A549 treated with Mapracorat at 1 μM for 4 hours (cell line): ENCODE measurements around the gene VARS1. TPM values are rescaled to one million over a fixed set of nuclear protein-coding genes. Genes with fewer than 3 reads are reported as not detected.

Experiments
- total RNA-seq: library from RNA; stranded (reverse); fragments of 200-300 nt; extraction: Qiagen RNA extraction; gene quantifications from 5 replicates; pipeline ENCODE4 v1.2.3, GENCODE V29; 2022

The VARS1 gene
- total RNA-seq, result 45.6 to 60.9 TPM (median 53.8 TPM) in 5 replicates

GRCh38 chr6:31795616-31796298 is at the start of gene VARS1:
Gene VARS1 (minus strand): TSS chr6:31795752. CDS start chr6:31795217, 535 bp downstream.

GRCh38 chr6:31827286-31828079 is 31.9 kb upstream of the VARS1 start, which contains the start of gene HSPA1B:
Gene HSPA1B (plus strand): TSS chr6:31827738. CDS start chr6:31827951, 213 bp downstream.

GRCh38 chr6:31815025-31815838 is 19.7 kb upstream of the VARS1 start, which contains the start of the genes HSPA1A and HSPA1L:
Gene HSPA1A (plus strand): TSS chr6:31815543. CDS start chr6:31815757, 214 bp downstream.
Gene HSPA1L (minus strand): TSS chr6:31815283. CDS start chr6:31811972, 3,311 bp downstream.

GRCh38 chr6:31806470-31807272 is 11.1 kb upstream of the VARS1 start, which contains the start of gene LSM2:
Gene LSM2 (minus strand): TSS chr6:31806966. CDS start chr6:31806757, 209 bp downstream.

GRCh38 chr6:31776989-31777666 is 18.4 kb downstream of the VARS1 start, which contains the start of gene VWA7:
Gene VWA7 (minus strand): TSS chr6:31777328. CDS start chr6:31776779, 549 bp downstream.

GRCh38 chr6:31762356-31762755 is 33.2 kb downstream of the VARS1 start, which contains the start of gene SAPCD1:
Gene SAPCD1 (plus strand): TSS chr6:31762656. CDS start chr6:31763055, 399 bp downstream.

Other genes with a start within 250 kb of the VARS1 start
- gene ATP6V1G2, start 249.1 kb downstream of the VARS1 start, total RNA-seq, result 0.35 to 0.98 TPM (median 0.50 TPM) in 5 replicates
- 9.0 to 12.4 TPM (median 11.7 TPM) in 5 replicates for gene NFKBIL1, start 248.1 kb downstream of the VARS1 start, total RNA-seq
- gene LTA, start 223.5 kb downstream of the VARS1 start, total RNA-seq, result 0.10 to 0.16 TPM (median 0.12 TPM) in 3 of 5 replicates, not detected in the others
- 0.07 to 0.15 TPM (median 0.14 TPM) in 3 of 5 replicates, not detected in the others for gene TNF, start 220.2 kb downstream of the VARS1 start, total RNA-seq
- gene LTB, start 213.3 kb downstream of the VARS1 start, total RNA-seq, result 0.35 to 0.88 TPM (median 0.51 TPM) in 5 replicates
- gene LST1, start 209.5 kb downstream of the VARS1 start, total RNA-seq, result 0.16 to 0.36 TPM in 2 of 5 replicates, not detected in the others
- not detected in 5 replicates for gene NCR3, start 202.7 kb downstream of the VARS1 start, total RNA-seq
- gene AIF1, start 180.5 kb downstream of the VARS1 start, total RNA-seq, result not detected in 5 replicates
- gene PRRC2A, start 175.0 kb downstream of the VARS1 start, total RNA-seq, result 68.4 to 87.7 TPM (median 84.8 TPM) in 5 replicates
- 106 to 148 TPM (median 138 TPM) in 5 replicates for gene BAG6, start 143.1 kb downstream of the VARS1 start, total RNA-seq
- 2.8 to 3.7 TPM (median 2.9 TPM) in 5 replicates for gene APOM, start 139.9 kb downstream of the VARS1 start, total RNA-seq
- 11.1 to 12.4 TPM (median 11.6 TPM) in 5 replicates for gene C6orf47, start 135.0 kb downstream of the VARS1 start, total RNA-seq
- gene GPANK1, start 130.8 kb downstream of the VARS1 start, total RNA-seq, result 10.2 to 12.1 TPM (median 11.4 TPM) in 5 replicates
- 167 to 177 TPM (median 171 TPM) in 5 replicates for gene CSNK2B, start 129.7 kb downstream of the VARS1 start, total RNA-seq
- gene LY6G5B, start 125.8 kb downstream of the VARS1 start, total RNA-seq, result 2.1 to 5.7 TPM (median 3.8 TPM) in 5 replicates
- 0.92 to 1.6 TPM (median 1.1 TPM) in 5 replicates for gene LY6G5C, start 114.7 kb downstream of the VARS1 start, total RNA-seq
- gene ABHD16A, start 92.4 kb downstream of the VARS1 start, total RNA-seq, result 11.3 to 19.8 TPM (median 18.4 TPM) in 5 replicates
- not detected in 5 replicates for gene LY6G6F, start 88.9 kb downstream of the VARS1 start, total RNA-seq
- gene LY6G6D, start 80.4 kb downstream of the VARS1 start, total RNA-seq, result not detected in 5 replicates
- gene LY6G6C, start 74.0 kb downstream of the VARS1 start, total RNA-seq, result 0.21 to 0.24 TPM (median 0.23 TPM) in 3 of 5 replicates, not detected in the others
- not detected in 5 replicates for gene MPIG6B, start 72.4 kb downstream of the VARS1 start, total RNA-seq
- gene DDAH2, start 66.5 kb downstream of the VARS1 start, total RNA-seq, result 28.3 to 32.5 TPM (median 31.8 TPM) in 5 replicates
- 471 to 496 TPM (median 485 TPM) in 5 replicates for gene CLIC1, start 59.2 kb downstream of the VARS1 start, total RNA-seq
- 11.8 to 15.5 TPM (median 13.1 TPM) in 5 replicates for gene MSH5, start 55.7 kb downstream of the VARS1 start, total RNA-seq
- gene SAPCD1, start 33.1 kb downstream of the VARS1 start, total RNA-seq, result 2.6 to 5.2 TPM (median 4.3 TPM) in 5 replicates
- gene VWA7, start 18.4 kb downstream of the VARS1 start, total RNA-seq, result 0.72 to 2.2 TPM (median 1.4 TPM) in 5 replicates
- gene LSM2, start 11.2 kb upstream of the VARS1 start, total RNA-seq, result 51.0 to 62.8 TPM (median 60.8 TPM) in 5 replicates
- 1.3 to 1.8 TPM (median 1.5 TPM) in 5 replicates for gene HSPA1L, start 19.5 kb upstream of the VARS1 start, total RNA-seq
- gene HSPA1A, start 19.8 kb upstream of the VARS1 start, total RNA-seq, result 132 to 252 TPM (median 194 TPM) in 5 replicates
- gene HSPA1B, start 32.0 kb upstream of the VARS1 start, total RNA-seq, result 89.4 to 177 TPM (median 151 TPM) in 5 replicates
- gene NEU1, start 67.1 kb upstream of the VARS1 start, total RNA-seq, result 21.6 to 33.6 TPM (median 26.8 TPM) in 5 replicates
- gene SLC44A4, start 83.2 kb upstream of the VARS1 start, total RNA-seq, result 0.15 TPM in 1 of 5 replicates, not detected in the others
- gene EHMT2, start 101.9 kb upstream of the VARS1 start, total RNA-seq, result 19.9 to 30.0 TPM (median 29.0 TPM) in 5 replicates
- gene ZBTB12, start 106.3 kb upstream of the VARS1 start, total RNA-seq, result 2.4 to 4.1 TPM (median 3.7 TPM) in 5 replicates
- gene C2, start 132.0 kb upstream of the VARS1 start, total RNA-seq, result 0.26 to 0.46 TPM (median 0.31 TPM) in 5 replicates
- gene CFB, start 150.3 kb upstream of the VARS1 start, total RNA-seq, result 1.9 to 2.3 TPM (median 2.0 TPM) in 5 replicates
- gene NELFE, start 163.2 kb upstream of the VARS1 start, total RNA-seq, result 76.0 to 93.4 TPM (median 77.7 TPM) in 5 replicates
- gene SKIC2, start 163.4 kb upstream of the VARS1 start, total RNA-seq, result 19.7 to 26.3 TPM (median 23.2 TPM) in 5 replicates
- 10.3 to 13.3 TPM (median 11.0 TPM) in 5 replicates for gene DXO, start 176.4 kb upstream of the VARS1 start, total RNA-seq
- 0.97 to 1.7 TPM (median 1.4 TPM) in 5 replicates for gene C4A, start 186.3 kb upstream of the VARS1 start, total RNA-seq
- 0.69 to 1.5 TPM (median 1.3 TPM) in 5 replicates for gene C4B, start 219.0 kb upstream of the VARS1 start, total RNA-seq
- gene CYP21A2, start 242.7 kb upstream of the VARS1 start, total RNA-seq, result not detected in 5 replicates